NCI-H2081 (cell line): ENCODE measurements around the gene TMEM181.

ENCODE experiments used
- DNase-seq, 2 experiments: peaks; one replicate each; lab custom pipeline; 2025; lab: John Stamatoyannopoulos, UW

TMEM181 gene

DNA sequence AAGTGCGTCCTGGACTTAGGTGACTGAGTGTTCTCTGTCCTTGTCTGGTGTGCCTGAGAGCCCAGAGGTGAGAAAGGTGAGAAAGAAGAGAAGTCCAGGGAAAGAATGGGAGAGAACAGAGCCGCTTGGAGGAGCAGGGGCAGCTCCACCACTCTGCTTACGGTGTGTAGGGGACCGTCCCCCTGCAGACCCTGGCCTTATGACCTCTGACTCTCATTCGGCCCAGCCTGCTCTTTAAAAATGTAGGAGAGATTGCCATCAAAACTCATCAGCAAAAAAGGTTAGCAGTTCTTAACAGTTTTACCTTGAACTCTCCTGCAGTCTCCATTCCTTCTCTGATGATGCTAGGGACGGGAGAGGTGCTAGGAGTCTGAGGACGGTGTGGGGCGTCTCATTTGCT, 2.0 kb downstream of the TMEM181 start:
- no peak for DNase-seq

DNA sequence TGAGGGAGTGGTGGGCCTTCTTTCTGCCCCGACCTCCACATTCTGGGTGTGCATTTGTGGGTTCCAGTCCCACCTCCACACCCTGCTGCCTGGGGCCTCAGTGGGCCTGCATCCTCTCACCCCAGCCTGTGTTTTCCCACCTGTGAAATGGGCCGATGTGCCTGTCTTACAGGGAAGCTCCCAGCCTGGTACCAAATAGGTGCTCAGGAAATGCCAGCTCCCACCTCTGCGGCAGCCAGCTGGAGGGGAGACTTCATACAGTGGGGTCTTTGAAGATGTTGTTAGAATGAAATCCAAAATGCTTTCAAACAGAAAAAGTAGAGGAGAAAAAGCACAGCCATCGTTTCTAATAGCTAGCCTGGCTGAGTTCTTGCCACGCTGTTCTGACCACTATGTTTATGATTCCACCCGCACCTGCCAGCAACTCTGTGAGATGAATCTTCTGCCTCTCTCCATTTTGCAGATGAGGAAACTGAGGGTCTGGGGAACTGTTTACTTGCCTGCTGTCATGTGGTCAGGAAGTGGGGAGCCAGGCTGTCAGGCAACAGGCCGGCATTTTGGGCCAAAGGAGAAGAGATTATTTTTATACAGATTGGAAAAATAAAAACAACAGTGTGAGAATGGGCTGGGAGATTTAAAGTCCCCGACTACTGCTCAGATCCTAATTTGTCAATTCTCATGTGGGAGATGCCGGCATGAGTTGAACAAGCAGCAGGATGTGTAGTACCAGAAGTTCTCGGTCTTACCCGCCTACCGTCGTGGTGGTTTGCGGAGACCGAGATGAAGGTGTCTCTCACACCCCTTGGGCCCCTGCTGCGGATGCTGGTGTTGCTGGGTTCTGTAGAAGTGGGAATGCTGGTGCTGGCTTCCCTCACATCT, 4.6 kb downstream of the TMEM181 start:
- no peak for DNase-seq

DNA sequence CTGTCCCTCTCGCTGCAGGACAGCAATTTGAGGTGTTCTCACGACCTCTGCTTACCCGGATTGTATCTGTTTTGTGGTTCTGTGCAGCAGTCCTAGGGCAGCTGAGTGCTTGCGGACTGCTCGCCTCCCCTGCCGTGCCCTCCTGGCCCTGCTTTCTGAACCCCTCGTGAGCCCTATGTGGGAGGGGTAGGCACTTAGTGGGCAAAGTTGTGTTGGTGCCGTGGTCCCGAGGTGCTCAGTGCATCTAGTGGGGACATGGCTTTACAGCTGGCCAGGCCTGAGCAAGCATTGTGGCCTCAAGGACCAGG, 5.2 kb downstream of the TMEM181 start:
- no peak for DNase-seq

DNA sequence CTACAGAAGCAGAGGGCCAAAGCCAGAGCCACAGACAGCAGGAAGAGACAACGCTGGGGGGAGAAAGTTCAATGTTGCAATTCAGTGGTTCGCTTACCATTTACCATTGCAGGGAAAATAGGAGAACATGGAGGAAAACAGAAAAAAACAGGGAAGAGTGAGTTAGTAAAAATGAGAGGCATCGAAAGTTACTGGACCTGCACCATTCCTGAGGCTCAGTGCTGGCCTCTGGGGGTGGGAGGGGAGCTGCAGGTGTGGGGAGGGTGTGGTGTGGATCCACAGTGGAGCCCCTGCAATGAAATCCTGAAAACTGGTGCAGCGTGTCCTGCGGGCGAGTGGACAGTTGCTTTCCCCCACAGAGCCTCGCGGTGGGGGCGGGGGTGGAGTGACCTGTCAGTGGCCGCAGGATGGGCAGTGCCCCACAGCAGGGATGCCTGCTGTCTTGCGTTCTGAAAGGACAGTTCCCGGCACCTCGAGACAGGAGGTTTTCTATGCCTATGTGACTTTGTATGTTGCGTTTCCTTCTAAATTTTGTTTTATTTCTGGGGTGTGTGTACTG, 5.7 kb downstream of the TMEM181 start:
- no peak for DNase-seq

DNA sequence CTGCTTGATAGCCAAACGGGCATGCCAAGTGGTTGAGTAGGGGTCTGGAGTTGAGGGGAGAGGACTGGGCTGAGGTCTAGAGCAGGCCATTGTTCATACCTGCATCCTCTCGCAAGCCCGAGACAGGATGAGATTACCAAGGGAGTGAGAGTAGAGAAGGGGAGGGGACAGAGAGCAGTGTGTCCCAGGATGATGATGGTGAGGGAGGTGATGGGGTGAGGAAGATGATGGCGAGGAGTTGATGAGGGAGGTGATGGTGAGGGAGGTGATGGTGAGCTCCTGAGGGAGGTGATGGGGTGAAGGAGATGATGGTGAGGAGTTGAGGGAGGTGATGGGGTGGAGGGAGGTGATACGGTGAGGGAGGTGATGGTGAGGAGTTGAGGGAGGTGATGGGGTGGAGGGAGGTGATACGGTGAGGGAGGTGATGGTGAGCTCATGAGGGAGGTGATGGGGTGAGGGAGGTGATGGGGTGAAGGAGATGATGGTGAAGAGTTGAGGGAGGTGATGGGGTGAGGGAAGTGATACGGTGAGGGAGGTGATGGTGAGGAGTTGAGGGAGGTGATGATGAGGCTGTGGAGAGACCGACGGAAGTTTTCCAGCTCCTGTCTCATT, 6.4 kb downstream of the TMEM181 start:
- DNase-seq = no peak

- no peak for DNase-seq
Observed at GRCh38 chr6:158567152-158567551, 7.3 kb downstream of the TMEM181 start.

GRCh38 chr6:158567871-158568401, 8.0 kb downstream of the TMEM181 start:
- no peak for DNase-seq

DNA sequence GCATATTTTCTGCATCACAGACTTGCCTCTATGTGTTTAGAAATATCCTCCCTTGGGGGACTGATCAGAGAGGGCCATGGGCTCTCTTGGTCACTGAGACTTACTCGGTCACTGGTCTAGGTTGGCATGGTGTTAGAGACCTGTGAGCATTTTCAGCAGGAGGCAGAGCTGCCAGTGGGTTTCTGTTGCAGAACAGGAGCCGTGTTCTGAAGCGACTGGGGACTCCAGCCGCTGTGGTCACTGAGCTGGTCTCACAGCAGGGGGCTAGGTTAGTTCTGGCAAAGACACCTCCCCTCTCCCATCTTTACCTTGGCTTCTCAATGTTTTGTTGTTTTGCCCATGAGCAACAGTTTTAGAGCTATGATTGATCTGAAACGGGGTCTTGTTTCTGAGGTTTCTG, 8.7 kb downstream of the TMEM181 start:
- no peak for DNase-seq

DNA sequence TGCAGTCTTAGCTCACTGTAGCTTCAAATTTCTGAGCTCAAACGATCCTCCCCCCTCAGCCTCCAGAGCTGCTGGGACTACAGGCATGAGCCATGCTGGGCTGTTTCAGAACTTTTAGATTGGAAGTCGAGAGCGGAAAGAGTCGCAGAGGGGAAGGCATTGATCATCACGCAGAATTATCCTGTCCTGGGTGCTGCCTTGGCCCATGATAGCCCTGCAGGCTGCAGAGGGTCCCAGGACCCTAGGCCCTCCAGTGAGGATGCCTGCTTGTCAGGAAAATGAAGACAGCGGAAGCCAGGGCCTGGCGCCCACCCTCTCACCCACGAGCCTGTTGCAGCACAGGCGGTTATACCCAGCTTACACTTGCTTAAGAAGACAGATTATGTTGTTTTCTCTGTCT, 9.1 kb downstream of the TMEM181 start:
- DNase-seq = no peak

GRCh38 chr6:158570681-158570962, 10.7 kb downstream of the TMEM181 start:
- DNase-seq = no peak

DNA sequence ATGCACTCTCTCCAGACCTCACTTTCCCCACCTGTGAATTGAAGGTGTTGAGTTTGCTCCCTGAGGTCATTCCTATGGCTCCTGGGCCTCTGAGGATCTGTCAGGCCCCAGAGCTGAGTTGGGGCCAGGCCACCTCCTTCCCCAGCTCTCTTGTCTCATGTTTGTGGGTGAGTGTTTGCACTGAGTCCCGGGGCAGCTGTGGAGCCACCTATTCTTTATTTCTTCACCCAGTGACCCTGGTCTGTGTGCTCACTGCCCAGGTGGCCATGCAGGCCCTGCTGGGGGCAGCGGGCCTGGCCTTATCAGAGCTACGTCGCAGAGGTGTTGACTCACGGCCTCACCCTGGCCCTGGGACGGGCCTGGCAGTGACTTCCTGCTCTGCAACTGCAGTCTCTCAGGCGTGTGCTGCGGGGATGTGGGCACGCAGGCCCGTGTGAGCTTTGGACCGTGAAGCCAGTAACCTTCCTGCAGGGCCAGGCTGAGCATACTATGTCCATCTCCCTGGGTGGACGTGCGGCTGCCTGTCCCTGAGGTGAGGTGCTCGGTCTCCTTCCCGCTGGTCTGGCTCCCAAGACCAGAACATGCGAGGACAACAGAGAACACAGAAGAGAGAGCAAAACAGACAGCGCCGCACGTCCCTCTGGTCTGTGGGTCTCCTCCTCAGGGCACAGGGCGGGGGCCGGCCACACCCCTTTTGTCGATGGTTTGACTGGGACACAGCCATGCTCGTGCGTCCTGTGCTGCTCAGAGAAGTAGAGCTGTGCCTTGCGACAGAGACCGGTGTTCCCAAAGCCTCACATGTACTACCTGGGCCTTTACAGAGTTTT, 12.1 kb downstream of the TMEM181 start:
- no peak for DNase-seq

DNA sequence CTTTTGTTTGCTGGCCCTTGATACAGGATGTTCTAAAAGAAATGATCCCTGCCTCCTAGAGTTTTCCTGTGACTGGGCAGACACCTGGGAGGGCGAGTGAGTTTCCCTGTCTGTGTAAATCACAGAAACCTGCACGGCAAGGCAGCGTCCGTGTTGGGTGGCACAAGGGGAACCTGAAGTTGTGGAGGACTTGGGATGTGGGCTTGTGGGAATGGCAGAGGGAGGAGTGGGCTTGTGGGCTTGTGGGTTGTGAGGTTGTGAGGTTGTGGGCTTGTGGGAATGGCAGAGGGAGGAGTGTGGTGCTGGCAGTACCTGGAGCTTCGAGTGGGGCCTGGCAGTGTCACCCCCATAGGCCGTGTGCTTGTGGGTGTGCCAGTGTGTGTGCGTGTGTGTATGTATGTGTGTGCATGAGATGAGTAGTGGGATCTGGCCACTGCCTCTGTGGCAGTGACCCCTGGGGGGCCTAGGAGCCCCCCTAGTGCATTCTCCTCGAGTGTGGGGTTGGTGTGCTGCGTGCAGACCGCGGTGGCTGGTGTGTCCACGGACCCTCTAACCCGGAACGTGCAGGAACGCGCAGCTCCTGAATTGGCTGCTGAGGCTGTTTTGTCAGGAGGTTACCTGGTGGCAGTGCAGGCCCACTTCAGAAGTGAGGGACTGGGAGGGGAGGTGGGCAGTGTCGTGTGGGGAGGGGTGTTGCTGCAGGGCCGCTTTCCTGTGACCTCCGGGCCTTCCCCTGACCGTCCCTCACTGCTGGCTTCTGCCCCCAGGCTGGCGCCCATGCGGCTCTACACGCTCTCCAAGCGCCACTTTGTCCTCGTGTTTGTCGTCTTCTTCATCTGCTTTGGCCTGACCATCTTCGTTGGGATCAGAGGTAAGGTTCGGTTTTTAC, 13.0 kb downstream of the TMEM181 start:
- no peak for DNase-seq

- DNase-seq = no peak
Observed at GRCh38 chr6:158573542-158573931, 13.6 kb downstream of the TMEM181 start.

DNA sequence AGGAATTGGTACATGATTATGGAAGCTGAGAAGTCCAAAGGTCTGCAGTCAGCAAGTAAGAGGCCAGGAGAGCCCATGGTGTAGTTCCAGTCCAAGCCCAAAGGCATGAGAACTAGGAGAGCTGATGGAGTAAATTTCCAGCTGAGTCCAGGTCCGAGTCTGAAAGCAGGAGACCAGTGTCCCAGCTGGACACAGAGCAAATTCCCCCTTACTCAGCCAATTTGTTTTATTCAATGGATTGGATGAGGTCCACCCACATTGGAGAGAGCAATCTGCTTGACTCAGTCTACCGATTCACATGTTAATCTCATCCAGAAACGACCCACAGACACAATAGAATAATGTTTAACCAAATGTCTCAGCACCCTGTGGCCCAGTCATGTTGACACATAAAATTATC, 14.9 kb downstream of the TMEM181 start:
- DNase-seq = no peak

DNA sequence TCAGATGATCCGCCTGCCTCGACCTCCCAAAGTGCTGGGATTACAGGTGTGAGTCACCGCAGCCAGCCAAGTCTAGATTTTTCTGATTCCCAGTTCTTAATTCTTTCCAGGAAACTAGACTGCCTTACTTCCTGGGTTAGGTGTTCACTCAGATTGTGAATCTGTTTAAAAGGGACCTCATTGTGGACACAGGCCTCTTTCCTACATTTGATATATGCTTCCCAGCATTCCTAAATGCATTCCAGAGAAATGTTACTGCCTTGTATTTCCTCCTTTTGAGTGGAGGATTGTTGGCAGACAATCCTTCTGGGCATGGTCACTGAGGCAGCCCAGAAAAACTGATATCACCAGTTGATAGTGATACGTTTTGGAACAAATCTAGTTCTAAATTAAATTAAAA, 15.7 kb downstream of the TMEM181 start:
- DNase-seq = no peak

DNA sequence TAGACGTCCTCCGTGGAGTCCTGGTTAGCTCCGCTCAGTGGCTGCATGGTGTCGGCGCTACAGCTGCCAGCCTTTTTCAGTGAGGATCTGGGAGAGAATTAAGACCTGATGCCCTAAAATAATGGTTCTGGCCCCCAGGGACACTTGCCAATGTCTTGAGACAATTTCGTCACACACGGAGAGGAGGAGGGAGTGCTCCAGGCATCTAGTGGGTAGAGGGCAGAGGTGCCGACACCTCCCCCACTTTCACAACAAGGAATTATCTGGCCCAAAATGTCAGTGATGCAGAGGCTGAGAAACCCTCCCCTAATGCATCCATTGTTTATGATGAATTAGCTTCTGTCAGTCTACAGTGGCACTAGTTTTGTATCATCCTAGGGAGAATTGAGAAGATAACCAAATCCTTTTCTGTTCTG, 24.4 kb downstream of the TMEM181 start:
- DNase-seq = no peak

- DNase-seq = no peak
Observed at GRCh38 chr6:158586652-158587051, 26.8 kb downstream of the TMEM181 start.

DNA sequence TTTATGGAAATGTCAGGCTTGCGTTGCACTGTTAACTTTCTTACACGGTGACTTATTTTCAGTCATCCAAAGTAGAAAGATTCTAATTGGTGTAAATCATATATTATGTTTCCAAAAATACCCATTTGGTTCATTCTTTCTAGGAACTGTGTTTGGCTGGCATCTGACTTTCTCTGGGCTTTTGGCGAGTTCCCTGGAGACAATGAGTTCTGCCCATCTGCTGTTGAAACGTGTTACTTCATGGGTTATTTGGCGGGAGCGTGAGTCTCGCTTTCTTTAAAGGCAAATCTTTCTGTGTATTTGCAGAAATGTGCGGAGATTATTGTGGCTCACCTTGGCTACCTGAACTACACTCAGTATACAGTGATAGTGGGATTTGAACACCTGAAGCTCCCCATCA, 29.5 kb downstream of the TMEM181 start:
- no peak for DNase-seq

GRCh38 chr6:158591134-158591809, 31.4 kb downstream of the TMEM181 start:
- no peak for DNase-seq

- DNase-seq = no peak
Observed at GRCh38 chr6:158591810-158592209, 31.9 kb downstream of the TMEM181 start.

DNA sequence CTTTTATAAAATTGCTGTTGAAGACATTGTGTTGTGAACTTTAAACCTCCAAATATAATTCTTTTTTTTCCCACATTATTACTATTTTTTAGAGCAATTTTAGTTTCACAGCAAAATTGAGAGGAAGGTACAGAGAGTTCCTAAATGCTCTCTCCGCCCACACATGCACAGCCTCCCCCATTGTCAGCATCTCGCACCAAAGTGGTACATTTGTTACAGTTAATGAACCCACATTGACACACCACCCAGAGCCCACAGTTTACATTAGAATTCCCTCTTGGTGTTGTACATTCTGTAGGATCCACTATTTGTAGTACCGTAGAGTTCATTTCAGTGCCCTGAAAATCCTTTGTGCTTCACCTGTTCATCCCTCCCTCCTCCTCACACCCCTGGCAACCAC, 33.8 kb downstream of the TMEM181 start:
- DNase-seq = no peak
